IPS-NIHi7 (cell line): ENCODE measurements around the gene CHERP.
"Not testable (repeated sequence)": the region's sequence is repeated elsewhere in the genome, so short reads cannot be mapped to it uniquely, and the experiment has no call there.

Experiments used
- DNase-seq: peaks from one replicate; pipeline ENCODE4 v3.0.0; 2012; ENCODE audit warnings: mixed read lengths; ENCODE audit errors: extremely low spot score

Gene CHERP

DNA sequence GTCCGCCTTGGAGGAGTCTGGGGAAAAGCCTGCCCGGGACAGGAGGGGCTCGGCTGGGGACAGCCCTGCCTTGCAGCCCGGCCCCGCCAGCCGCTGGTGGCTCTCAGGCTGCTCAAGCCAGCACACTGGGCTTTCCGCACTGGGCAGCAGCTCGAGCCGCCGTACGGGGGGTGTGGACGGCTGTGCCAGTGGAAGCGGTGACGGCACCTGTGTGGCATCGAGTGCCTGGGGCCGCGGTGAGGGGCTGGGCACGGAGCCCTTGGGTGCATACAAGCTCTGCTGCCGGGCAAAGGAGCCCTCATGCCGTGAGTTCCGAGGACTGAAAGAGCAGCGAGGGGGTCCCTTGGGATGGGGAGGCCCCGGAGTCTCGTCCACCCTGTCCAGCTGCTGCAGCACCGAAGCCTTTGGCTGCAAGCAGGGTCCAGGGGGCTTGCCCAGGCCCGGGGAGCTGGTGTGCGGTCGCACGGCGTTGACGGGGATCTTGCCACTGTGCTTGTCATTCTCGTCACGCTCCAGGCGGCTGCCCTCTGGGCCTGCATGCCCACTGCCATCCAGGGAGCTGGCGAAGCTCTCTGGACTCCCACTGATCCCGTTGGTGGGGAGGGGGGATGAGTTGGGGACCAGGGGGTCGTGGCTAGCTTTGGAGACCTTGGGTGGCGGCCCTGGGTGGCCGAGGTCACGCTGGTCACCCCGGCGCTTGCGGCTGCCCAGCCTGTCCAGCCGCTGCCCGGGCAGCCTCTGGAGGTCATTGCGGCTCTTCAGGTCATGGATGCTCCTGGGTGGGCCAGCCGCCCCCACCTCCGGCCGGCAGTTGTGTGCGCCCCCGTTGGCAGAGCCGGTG, 34.7 kb upstream of the CHERP start:
- no peak for DNase-seq

DNA sequence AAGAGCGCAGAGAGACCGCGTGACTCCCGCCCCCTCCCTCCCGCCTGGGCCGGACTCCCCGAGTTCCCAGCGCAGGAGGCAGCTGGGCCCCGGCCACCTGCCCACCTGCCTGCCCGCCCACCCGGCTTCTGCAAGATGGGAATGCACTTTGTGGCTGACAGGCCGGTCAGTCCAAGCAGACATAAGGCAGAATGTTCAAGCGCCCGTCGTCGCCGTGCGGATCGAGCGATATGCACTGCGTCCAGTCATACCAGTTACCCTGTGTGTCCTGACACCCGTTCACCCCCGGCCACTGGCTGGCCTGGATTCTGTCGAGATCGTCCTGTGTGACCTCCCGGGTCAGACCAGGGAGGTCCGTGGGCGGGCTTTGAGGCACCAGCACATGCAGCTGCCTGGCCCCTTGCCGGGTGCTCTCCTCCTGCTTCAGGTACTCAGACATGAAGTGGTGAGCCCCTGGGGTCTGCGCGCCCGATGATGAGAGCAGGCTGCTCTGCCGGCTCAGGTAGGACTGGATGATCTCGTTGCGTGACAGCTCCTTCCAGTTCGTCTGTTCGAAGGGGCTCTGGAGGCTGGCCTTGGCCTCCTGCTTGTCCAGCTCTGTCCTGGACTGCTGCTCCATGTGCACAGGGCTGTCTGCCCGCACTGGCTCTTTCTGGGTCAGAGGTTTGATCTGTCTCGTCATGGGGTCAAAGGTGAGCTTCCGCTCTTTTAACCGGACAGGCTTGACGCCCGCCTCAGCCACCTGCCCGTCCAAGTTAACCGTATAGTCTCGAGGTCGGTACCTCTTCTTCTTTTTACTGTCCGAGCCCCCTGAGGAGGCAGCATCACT, 33.8 kb upstream of the CHERP start:
- DNase-seq: no peak

DNA sequence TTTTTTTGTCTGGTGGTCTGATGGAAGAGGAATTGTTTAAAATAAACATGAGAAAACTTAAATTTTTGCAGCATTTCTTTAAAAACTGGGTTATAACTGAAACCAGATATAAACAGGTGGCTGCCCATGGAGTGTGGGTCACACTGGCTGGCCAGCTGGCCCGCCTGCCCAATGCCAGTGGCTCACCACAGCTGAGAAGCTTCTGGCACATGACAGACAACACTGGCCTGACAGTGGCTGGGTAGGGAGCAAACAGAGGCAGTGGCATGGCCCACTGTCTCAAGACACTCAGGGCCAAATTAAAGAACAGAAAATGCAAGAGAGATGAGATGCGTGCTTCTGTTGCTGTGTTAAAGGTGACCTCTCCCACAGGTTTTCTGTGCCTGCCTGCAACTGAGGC, 33.0 kb upstream of the CHERP start:
- no peak for DNase-seq

DNA sequence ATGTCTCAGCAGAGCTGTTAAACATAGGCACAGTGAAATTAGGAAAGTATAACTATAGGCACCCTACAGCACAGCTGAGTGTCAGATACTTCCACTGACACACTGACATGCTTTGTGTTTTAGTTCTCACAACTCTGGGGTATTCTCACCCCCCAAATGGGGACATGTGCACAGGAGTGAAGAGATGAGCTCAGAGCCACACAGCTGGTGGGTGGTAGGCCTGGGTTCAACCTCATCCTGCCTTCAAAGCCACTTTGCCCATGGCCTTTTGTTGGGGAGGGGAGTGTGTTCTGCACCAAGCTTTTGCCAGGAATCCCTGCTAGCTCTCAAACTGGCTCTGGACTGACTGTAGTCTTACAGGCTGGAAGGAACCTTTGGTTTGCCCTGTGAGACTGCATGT, 31.7 kb upstream of the CHERP start:
- DNase-seq: no peak

DNA sequence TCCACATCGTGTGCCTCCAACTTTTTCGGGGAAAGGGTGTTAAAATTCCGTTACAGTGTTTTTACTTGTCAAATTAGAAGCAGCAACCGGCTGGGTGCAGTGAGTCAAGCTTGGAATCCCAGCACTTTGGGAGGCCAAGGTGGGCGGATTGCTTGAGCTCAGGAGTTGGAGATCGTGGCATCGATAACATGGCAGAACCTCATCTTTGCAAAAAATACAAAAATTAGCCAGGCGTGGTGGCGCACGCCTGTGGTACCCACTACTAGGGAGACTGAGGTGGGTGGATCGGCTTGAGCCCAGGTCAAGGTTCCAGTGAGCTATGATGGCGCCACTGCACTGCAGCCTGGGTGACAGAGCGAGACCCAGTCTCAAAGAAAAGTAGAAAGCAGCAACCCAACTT, 31.1 kb upstream of the CHERP start:
- DNase-seq: no peak

DNA sequence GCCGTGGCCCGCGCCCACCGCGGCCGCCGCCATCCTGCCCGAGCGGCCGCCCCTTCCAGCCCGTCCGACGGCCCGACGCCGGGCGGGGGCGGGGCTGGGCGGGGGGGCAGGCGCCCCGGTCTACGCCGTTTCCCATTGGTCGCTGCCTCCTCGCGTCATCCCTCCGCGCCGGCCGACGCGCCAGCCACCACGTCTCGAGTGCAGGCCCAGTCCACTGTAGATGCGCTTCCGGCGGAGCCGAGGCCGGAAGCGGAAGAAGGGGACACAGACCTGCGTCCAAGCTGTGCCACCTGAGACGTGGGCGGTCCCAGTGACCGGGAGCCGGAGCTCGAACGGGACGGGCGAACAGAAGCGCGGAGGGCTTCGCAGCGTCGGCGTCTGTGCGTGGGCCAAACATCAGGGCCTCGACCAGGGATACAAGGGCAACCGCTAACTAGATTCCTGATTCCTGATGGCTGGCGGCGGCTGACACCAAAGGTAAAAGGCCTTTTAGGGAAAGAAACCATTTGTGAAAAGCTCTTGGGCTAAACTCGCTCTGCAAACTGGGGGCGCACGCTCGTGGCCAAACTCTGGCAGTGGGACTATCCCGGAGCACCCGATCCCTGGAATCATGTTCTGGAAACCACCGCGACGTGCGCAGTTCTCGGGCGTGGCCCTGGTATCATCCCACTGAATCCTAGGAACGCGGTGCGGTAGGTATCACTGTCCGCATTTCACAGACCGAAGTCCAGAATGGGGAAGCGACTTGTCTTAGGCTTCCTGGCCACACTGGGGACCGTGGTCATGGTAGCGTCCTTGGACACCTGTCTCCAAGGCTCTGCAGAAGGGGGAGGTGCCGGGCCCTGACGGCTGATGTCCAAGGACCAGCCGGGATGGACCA, 30.3 kb upstream of the CHERP start, which contains the start of gene SLC35E1:
SLC35E1 (minus strand) TSS at position 84 of the 880 bp plus-strand sequence; CDS start at position 33, 51 bp downstream.
- DNase-seq: peak; percentile 100

DNA sequence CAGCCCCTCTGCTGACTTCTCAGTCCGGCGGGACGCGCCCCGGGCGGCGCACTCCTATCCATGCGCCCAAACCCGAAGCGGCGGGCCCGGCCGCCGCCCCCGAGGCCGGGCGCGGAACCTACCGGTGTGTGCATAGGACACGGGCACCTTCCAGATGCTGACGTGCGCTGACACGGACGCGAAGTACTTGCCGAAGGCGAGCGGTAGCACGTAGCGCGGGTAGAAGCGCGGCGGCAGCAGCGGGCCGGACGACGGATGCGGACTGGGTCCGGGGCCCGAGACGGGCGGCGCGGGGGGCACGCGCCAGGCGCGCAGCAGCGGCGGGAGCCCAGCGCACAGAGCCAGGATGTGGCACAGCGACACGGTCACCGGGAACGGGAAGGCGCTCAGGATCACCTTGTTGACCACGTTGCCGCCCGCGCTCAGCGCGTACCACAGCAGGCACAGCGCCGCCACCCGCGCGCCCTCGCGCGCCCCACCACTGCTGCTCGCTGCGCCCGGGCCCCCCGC, 29.6 kb upstream of the CHERP start:
- peak; percentile 38 for DNase-seq

DNA sequence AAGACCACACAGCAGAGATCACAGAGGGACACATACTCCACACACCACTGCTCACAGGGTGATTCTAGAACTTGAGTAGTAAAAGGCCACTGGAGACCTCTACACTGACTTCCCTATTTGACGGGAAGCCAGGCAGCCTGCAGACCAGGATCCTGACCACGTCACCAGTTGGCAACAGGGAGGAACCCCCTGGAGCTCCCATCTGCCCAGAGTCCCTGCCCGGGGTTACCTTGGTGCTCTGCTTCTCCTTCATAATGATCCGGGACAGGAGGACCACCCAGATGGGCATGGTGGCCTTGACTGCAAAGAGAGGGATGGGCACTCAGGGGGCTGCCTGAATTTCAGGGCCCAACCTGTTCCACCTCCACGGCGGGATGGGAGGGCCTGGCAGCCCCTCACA, 29.0 kb upstream of the CHERP start:
- no peak for DNase-seq

DNA sequence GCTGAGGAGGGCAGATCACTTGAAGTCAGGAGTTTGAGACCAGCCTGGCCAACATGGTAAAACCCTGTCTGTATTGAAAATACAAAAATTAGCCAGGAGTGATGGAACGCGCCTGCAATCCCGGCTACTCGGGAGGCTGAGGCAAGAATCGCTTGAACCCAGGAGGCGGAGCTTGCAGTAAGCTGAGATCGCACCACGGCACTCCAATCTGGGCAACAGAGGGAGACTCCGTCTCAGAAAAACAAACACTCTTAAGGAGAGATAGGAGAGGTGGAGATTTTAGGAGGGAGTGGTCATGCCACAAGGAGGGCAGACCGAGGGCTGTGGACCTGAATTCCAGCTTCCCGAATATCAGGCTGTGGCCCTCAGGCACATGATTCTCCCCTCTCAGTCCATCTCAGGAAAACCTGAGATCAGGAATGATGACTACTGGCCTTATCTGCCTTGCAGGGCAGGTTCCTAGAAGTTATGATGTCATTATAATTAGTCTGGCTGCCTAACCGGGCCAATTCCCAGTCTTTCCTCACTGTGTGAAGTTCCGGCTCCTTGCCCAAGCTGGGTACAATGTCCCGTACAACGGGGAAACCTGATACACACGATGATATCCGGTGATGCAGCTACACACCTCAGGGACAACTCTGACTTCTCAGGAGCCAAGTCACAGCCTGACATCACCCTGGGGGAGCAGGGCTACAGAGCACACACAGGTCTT, 27.5 kb upstream of the CHERP start:
- DNase-seq: no peak

DNA sequence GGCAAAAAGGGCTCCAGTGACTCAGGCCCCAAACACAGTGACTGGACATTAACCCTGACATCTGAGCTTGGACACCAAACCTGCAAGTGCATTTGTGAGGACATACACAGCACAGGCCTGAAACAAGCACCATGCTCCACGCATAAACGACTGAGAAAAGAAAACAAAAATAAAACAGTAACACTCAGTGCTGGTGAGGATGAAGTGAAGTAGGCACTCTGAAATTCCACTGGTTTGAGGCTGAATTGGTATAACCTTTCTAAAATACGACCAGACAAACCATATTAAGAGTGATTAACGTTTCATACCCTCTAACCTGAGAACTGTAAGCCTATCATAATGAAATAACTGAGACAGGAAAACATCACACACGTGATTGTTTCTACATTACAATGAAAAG, 24.5 kb upstream of the CHERP start:
- DNase-seq: no peak

DNA sequence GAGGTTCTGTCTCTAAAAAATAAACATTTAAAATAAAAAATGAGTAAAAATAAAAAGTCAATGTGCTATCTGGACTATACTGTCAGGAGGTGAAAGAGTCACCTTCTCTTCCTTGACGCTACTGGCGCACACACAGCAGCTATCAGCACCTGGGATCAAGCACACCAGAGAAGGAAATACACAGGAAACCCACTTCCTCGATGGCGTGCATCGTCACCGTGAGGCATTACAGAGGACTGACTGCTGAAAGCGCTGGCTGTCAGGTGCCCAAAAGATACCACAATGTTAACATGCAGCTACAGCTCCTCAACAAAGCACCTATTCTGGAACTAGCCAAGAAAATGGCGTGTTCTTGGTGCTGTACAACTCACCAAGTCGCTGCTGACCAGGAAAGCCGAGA, 23.9 kb upstream of the CHERP start:
- DNase-seq: no peak

DNA sequence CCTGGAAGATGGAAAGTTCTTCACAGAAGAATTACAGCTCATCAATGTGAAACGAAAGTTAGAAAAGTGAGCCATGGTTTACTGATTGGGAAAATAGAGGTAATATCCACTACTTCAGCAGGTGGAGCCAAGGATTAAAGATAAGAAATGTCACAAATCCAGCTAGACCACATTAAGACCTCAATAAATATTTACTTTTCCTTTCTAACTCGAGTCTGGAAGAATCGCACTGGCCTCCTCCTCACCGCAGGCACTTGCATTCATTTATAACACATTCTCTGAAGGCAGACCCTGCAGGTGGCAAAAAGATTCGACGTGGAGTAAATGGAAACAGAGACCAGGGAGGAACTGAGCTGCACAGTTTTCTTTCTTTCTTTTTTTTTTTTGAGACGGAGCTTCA, 22.6 kb upstream of the CHERP start:
- no peak for DNase-seq

DNA sequence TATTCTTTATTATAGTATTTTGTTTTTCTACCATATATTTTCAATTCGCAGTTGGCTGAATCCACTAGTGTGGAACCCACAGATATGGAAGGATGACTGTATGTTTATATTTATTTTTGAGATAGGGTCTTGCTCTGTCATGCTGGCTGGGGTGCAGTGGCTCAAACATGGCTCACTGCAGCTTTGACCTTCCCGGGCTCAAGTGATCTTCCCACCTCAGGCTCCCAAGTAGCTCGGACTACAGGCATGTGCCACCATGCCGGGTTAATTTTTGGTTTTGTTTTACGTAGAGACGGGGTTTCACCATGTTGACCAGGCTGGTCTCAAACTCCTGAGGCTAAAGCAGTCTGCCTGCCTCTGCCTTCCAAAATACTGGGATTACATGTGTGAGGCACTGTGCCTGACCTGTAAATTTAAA, 20.4 kb upstream of the CHERP start:
- no peak for DNase-seq

DNA sequence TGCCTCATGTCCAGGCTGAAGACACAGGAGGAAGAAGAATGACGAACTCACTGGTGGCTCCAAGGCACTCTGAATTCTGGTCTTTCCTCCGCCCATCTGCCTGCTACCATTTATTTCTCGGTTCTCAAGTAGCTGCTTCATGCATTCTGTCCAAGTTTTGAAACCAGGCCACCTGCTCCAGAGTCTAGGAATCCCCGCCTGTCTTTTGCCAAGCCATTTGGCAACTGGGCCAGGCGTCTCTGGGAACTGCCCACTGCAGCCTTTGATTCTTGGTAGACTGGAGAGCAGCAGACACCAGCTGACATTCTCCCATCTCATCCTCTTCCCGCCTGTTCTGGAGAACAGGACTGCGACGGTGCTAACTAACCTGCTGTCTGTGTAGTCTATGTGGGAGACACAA, 19.1 kb upstream of the CHERP start:
- DNase-seq: no peak

DNA sequence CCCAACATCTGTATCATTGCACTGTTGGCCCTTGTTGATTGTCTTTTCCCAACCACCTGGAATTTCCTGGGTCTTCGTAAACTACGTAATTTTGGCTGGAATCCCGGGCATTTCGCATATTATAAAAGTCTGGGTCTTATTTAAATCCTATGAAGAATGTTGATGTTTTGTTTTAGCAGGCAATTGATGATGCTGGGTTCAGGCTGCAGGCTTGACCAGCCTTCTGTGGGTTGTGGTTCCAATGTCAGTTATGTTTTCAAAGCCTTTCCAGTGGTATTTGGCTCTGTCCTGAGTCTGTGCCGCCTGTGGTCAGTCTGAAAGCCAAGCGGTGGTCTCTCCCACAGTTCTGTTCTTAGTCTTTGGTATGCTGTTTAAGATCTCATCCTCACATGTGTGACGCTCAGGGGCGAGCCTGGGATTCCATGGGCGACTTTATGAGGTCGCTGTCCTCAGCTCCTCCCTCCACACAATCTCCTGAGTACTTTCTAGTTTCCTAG, 17.6 kb upstream of the CHERP start:
- DNase-seq: no peak

DNA sequence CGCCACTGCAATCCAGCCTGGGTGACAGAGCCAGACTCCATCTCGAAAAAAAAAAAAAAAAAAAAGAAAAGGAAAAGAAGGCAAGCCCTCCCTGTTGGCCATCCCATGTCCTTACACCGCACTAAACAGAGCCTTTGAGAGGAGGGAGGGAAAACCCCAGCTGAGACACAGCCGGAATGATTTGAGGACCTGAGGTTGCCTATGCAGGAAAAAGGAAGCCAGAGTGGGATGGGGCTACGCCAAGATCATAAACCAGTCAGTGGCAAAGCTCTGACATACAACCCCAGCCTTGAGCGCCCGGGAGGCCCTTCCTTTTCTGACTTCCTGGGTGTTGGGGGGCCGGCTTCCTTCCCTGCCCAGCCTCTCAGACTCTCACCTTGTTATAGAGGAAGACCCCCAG, 12.5 kb upstream of the CHERP start:
- no peak for DNase-seq

DNA sequence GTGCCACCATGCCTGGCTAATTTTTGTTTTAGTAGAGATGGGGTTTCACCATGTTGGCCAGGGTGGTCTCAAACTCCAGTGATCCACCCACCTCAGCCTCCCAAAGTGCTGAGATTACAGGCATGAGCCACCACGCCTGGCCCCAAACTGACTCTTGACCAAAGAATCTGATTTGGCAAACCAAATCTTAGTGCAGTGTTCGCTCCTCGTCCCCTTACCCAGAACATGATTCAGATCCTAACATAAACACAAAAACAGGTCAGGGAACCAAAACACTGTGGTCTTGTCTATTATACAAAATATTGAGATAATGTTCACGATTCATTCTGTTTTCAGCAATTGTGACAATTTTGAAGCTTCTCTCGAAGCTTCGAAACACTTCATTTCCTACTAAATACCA, 9.7 kb upstream of the CHERP start:
- DNase-seq: not testable (repeated sequence)

DNA sequence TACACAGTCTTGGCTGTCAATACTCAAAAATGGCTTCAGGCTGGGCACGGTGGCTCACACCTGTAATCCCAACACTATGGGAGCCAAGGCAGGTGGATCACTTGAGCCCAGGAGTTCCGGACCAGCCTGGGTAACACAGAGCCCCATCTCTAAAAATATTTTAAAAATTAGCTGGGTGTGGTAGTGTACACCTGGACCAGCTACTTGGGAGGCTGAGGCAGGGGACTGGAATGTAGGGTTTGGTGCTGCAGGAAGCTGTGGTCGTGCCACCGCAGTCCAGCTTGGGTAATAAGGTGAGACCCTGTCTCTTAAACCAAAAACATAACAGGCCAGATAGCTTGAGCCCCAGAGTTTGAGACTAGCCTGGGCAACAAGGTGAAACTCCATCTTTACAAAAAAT, 6.7 kb upstream of the CHERP start:
- DNase-seq: no peak

DNA sequence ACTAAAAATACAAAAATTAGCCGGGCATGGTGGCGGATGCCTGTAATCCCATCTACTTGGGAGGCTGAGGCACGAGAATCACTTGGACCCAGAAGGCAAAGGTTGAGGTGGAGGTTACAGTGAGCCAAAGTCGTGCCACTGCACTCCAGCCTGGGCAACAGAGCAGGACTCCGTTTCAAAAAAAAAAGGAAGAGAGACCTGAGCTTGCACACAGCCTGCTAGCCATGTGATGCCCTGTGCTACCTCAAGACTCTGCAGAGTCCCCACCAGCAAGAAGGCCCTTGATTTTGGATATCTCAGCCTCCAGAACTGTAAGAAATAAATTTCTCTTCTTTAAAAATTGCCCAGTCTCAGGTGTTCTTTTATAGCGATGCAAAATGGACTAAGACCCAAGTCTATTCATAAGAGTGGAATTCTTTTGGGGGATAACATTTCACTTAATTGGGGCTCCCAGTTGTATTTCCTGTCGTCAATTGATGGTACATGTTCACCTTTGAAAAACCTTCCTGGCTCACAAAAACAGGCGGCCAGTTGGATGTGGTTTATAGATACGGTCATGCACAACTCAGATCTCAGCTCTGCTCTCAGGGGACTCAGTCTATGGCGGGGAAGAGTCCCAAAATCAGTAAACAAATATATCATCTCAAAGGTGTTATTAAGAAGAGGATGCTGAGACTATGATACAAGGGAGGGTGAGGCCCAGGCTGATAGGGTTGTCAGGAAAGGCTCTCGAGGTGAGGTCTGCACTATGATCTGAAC, 2.4 kb upstream of the CHERP start:
- no peak for DNase-seq

DNA sequence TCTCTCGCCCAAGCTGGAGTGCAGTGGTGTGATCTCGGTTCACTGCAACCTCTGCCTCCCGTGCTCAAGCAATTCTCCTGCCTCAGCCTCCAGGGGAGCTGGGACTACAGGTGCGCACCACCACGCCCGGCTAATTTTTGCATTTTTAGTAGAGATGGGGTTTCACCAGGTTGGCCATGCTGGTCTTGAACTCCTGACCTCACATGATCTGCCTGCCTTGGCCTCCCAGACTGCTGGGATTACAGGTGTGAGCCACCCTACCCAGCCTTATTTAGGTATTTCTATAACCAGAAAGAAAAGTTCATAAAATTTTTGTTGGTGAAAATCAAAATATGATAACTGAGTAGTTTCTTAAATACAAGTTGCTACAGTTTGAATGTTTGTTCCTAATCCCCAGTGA, 1.5 kb upstream of the CHERP start:
- DNase-seq: not testable (repeated sequence)
